HEK293T (cell line): Measurements from ENCODE around the gene FAM222A.

Source experiments
- ARNT ChIP-seq: fragments of 450-650 bp; IDR thresholded peaks from 2 replicates; pipeline ENCODE4 v1.6.1; 2017; ENCODE audit warnings: mild to moderate bottlenecking
- BHLHE40 ChIP-seq: fragments of 450-650 bp; IDR thresholded peaks from 2 replicates; pipeline ENCODE4 v1.6.1; 2016; ENCODE audit warnings: mild to moderate bottlenecking, moderate library complexity, borderline replicate concordance
- CTBP1 ChIP-seq: fragments of 450-650 bp; IDR thresholded peaks from 2 replicates; pipeline ENCODE4 v1.6.1; 2016; ENCODE audit warnings: borderline replicate concordance
- ELF4 ChIP-seq: fragments of 450-650 bp; IDR thresholded peaks from 2 replicates; pipeline ENCODE4 v1.6.1; 2017; ENCODE audit warnings: antibody characterized with exemption
- FOXA1 ChIP-seq: fragments of 450-650 bp; IDR thresholded peaks from 2 replicates; pipeline ENCODE4 v1.6.1; 2016; ENCODE audit warnings: mild to moderate bottlenecking
- FOXK2 ChIP-seq: fragments of 450-650 bp; IDR thresholded peaks from 2 replicates; pipeline ENCODE4 v1.6.1; 2016; ENCODE audit warnings: mild to moderate bottlenecking
- FOXM1 ChIP-seq: fragments of 450-650 bp; IDR thresholded peaks from 2 replicates; pipeline ENCODE4 v1.6.1; 2017; ENCODE audit warnings: mild to moderate bottlenecking, borderline replicate concordance
- HDGF ChIP-seq: fragments of 450-650 bp; IDR thresholded peaks from 2 replicates; pipeline ENCODE4 v1.6.1; 2017; ENCODE audit warnings: antibody characterized with exemption, borderline replicate concordance
- L3MBTL2 ChIP-seq: fragments of 450-650 bp; conservative IDR thresholded peaks from 2 replicates; pipeline ENCODE4 v1.6.1; 2016; ENCODE audit warnings: mild to moderate bottlenecking
- NFRKB ChIP-seq: fragments of 450-650 bp; IDR thresholded peaks from 2 replicates; pipeline ENCODE4 v1.6.1; 2016; ENCODE audit warnings: mild to moderate bottlenecking, moderate library complexity
- SP1 ChIP-seq: fragments of 450-650 bp; IDR thresholded peaks from 2 replicates; pipeline ENCODE4 v1.6.1; 2017
- SUZ12 ChIP-seq: fragments of 450-650 bp; IDR thresholded peaks from 2 replicates; pipeline ENCODE4 v1.6.1; 2016; ENCODE audit warnings: mild to moderate bottlenecking
- TARDBP ChIP-seq: fragments of 450-650 bp; IDR thresholded peaks from 2 replicates; pipeline ENCODE4 v1.6.1; 2016
- TF ChIP-seq, protein P1 (sequence below): fragments of 450-650 bp; IDR thresholded peaks from 2 replicates; pipeline ENCODE4 v1.6.1; 2016

DNA sequence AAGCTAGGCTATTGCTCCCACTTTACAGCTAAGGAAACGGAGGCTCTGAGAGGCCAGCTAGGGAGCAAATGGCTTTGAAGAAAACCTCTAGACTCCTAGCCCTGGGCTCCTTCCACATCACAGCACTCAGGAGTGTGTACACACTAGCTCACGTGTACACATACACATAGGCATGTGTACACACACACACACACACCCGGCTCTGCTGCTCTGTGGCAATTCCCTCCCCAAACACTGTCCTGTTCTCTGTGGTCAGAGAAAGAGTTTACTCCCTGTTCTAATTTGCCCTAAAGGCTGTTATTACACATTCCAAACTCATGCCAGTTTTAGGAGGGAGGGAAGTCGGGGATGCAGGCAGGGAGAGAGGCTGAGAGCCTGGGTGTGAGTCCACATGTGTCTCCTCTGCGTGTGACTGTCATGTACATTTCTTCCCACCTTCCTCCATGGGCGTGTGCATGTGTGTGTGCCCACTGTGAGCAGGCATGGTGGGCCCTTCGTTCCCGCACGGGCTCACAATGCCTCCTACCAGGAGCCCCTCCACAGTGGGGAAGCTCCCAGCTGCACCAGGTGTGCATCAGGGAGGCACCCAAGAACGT, 105.4 kb downstream of the FAM222A start:
- TF ChIP-seq BHLHE40 (no peak), FOXK2 (no peak), FOXA1 (no peak), ELF4 (no peak), HDGF (no peak), ARNT (no peak), TARDBP (no peak), FOXM1 (no peak), NFRKB (no peak), CTBP1 (no peak), SP1 (no peak), SUZ12 (no peak), L3MBTL2 (no peak)
- TF ChIP-seq, protein P1, sequence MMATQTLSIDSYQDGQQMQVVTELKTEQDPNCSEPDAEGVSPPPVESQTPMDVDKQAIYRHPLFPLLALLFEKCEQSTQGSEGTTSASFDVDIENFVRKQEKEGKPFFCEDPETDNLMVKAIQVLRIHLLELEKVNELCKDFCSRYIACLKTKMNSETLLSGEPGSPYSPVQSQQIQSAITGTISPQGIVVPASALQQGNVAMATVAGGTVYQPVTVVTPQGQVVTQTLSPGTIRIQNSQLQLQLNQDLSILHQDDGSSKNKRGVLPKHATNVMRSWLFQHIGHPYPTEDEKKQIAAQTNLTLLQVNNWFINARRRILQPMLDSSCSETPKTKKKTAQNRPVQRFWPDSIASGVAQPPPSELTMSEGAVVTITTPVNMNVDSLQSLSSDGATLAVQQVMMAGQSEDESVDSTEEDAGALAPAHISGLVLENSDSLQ: no peak
